Activated CD4-positive, alpha-beta T cell treated with anti-CD3 and anti-CD28 coated beads for 36 hours (primary cell): Measurements from ENCODE around the gene KARS1. TPM values are rescaled to one million over a fixed set of nuclear protein-coding genes. Genes with fewer than 3 reads are reported as not detected.

ENCODE experiments used
- ATAC-seq: fragments of 200-7000 bp; cut with Tn5 transposase; one replicate; pipeline ENCODE4 v1.10.0; 2021; ENCODE audit warnings: mild to moderate bottlenecking, moderate library complexity
- CTCF ChIA-PET: fragments of 350-600 bp; sonication (Branson Sonifier 250); formaldehyde crosslinking; loops from one replicate; lab custom pipeline; 2021; ENCODE audit warnings: antibody characterized with exemption; lab: Charles Lee
- POLR2A ChIA-PET: fragments of 350-600 bp; sonication (Branson Sonifier 250); formaldehyde crosslinking; loops from one replicate; lab custom pipeline; 2021; ENCODE audit warnings: antibody characterized with exemption, inconsistent platforms; lab: Charles Lee
- DNase-seq: peaks from one replicate; pipeline ENCODE4 v3.0.0-alpha.2; 2020
- H3K27ac Mint-ChIP-seq: one replicate; pipeline ENCODE4 v1.8.0; 2021; ENCODE audit warnings: mixed read lengths
- H3K27me3 Mint-ChIP-seq: one replicate; pipeline ENCODE4 v1.8.0; 2021; ENCODE audit warnings: mixed read lengths
- H3K36me3 Mint-ChIP-seq: one replicate; pipeline ENCODE4 v1.8.0; 2021; ENCODE audit warnings: low read depth, mixed read lengths
- H3K4me1 Mint-ChIP-seq: one replicate; pipeline ENCODE4 v1.8.0; 2021; ENCODE audit warnings: mixed read lengths
- H3K4me3 Mint-ChIP-seq: one replicate; pipeline ENCODE4 v1.8.0; 2021; ENCODE audit warnings: mild to moderate bottlenecking, moderate library complexity, mixed read lengths
- H3K9me3 Mint-ChIP-seq: one replicate; pipeline ENCODE4 v1.8.0; 2021; ENCODE audit warnings: low read depth, mixed read lengths
- intact Hi-C, 2 experiments: fragments of 100-400 bp; cut with DNase I in 1 of 2; cut with micrococcal nuclease in 1 of 2; formaldehyde crosslinking; loops; one replicate each; pipeline versions ENCODE4 v1.14.2 to v1.15.1; 2022 to 2024; cut with DNase I, micrococcal nuclease
- total RNA-seq, 2 experiments: library from RNA; stranded (reverse); gene quantifications; one replicate each; pipeline ENCODE4 v1.2.3, GENCODE V29; 2021

Gene KARS1
- total RNA-seq, 2 experiments from 2014 or later = 309 to 332 TPM

DNA sequence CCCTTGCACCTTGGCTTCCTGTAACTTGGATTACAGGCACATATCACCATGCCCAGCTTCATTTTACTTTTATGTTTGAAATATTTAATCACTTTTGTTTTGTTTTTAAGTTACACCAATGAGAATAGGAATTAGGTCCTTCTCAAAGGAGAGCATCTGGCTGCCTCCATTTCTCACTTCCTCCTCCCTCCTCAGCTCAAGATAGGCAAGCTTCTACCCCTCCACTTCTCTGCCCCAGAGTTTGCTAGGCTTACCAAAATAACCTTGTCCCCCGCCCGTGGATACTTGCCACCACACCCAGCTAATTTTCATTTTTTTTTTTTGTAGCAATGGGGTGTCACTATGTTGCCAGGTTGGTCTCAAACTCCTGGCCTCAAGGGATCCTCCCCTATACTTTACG lies 63.4 kb downstream of the KARS1 start:
- Mint-ChIP-seq H3K9me3 (no peaks in the 10 kb centered on the region), H3K36me3 (peaks cover 5% of the 10 kb centered on the region), H3K27ac (no peak overlapping the region), H3K27me3 (no peaks in the 10 kb centered on the region), H3K4me3 (no peak overlapping the region), H3K4me1 (peaks cover 7% of the 10 kb centered on the region)
- ChIA-PET POLR2A (interaction anchor here (0.7 kb wide), 1 partner anchor 128 kb away, joined by 4 read pairs; no protein-coding TSS in a partner anchor), CTCF (interaction anchor here (0.6 kb wide), 1 partner anchor 52 kb away, joined by 3 read pairs; no protein-coding TSS in a partner anchor)
- DNase-seq (no peak), ATAC-seq (no peak)
- intact Hi-C loops = no loop called here

DNA sequence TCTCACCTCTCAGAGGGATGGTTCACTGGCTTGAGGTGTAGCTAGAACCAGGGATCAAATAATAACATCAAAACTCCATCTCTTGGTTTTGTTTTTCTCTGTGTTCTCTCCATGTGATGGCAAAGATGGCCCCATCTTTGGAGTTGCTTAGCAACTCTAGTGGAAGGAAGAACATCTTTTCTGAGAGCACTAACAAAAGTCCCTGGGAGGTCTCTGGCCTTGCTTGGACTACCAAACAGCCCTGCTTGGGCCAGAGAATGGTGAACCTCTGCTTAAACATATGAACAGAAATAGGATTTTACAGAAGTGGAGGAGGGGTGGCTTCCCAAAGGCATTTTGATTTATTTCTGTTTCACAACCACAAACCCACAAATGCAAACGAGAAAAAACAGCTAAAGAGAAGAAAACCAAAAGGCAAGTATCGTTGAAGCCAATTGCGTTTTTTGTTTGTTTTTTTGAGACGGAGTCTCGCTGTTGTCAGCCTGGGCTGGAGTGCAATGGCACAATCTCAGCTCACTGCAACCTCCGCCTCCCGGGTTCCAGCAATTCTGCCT lies 68.1 kb downstream of the KARS1 start:
- Mint-ChIP-seq H3K36me3 (peaks cover 19% of the 10 kb centered on the region), H3K27me3 (no peaks in the 10 kb centered on the region), H3K4me1 (peaks cover 21% of the 10 kb centered on the region), H3K27ac (peak overlapping the region; percentile 49), H3K9me3 (no peaks in the 10 kb centered on the region), H3K4me3 (no peak overlapping the region)
- DNase-seq (no peak), ATAC-seq (no peak)
- intact Hi-C loops = no loop called here
- ChIA-PET POLR2A (interaction anchor here (0.6 kb wide), 1 partner anchor 10 kb away, joined by 3 read pairs; no protein-coding TSS in a partner anchor), CTCF (interaction anchor here (1.2 kb wide), 2 partner anchors 27 to 380 kb away, joined by 3 read pairs; no protein-coding TSS in a partner anchor)

DNA sequence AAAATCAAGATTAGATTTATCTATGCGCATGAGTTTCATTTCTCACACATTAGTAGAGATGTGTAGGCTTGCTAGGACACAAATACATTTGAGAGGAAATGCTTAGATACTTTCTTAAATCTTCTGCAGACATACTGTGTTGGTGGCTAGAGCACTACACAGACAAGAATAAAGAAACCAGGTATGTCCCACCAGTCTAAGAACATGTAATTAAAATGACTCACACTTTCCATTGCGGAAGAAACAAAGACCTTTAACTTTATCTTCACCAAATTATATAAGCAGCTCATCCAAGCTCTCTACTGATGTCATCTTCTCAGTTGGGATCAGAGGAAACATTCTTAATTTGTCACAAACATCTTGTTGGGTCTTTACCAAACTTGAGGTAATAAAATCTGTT lies 68.7 kb downstream of the KARS1 start:
- intact Hi-C loops = no loop called here
- Mint-ChIP-seq H3K36me3 (peaks cover 23% of the 10 kb centered on the region), H3K4me1 (peaks cover 21% of the 10 kb centered on the region), H3K27ac (peak overlapping the region; percentile 49), H3K9me3 (no peaks in the 10 kb centered on the region), H3K4me3 (no peak overlapping the region), H3K27me3 (no peaks in the 10 kb centered on the region)
- ChIA-PET POLR2A (interaction anchor here (0.6 kb wide), 1 partner anchor 11 kb away, joined by 3 read pairs; no protein-coding TSS in a partner anchor), CTCF (interaction anchor here (0.9 to 1.2 kb wide), 3 partner anchors 11 to 379 kb away, joined by 3 read pairs; no protein-coding TSS in a partner anchor)
- ATAC-seq (peak; percentile 57), DNase-seq (no peak)

GRCh38 chr16:75578212-75578611 lies 69.3 kb downstream of the KARS1 start:
- CTCF ChIA-PET = interaction anchor here (0.9 to 1.2 kb wide), 2 partner anchors 10 to 28 kb away, joined by 3 read pairs; no protein-coding TSS in a partner anchor
- peaks cover 28% of the 10 kb centered on the region for H3K36me3 Mint-ChIP-seq
- intact Hi-C loops = no loop called here
- no peak for DNase-seq
- H3K4me1 Mint-ChIP-seq = peaks cover 22% of the 10 kb centered on the region
- no peaks in the 10 kb centered on the region for H3K27me3 Mint-ChIP-seq
- POLR2A ChIA-PET = no interaction called here
- no peak overlapping the region for H3K4me3 Mint-ChIP-seq
- no peak for ATAC-seq
- H3K9me3 Mint-ChIP-seq = no peaks in the 10 kb centered on the region
- H3K27ac Mint-ChIP-seq = no peak overlapping the region

Other genes with a start within 250 kb of the KARS1 start
- 10 to 100 TPM; 44.0 to 48.2 TPM for gene CFDP1, start 214.2 kb downstream of the KARS1 start, total RNA-seq
- gene TMEM170A, start 183.0 kb downstream of the KARS1 start, total RNA-seq = 10 to 100 TPM; 22.0 to 30.5 TPM
- gene CHST6, start 152.2 kb downstream of the KARS1 start, total RNA-seq = not detected
- gene CHST5, start 111.6 kb downstream of the KARS1 start, total RNA-seq = under 1 TPM; 0.40 to 0.41 TPM
- 1 to 10 TPM; 3.6 to 4.1 TPM for gene TMEM231, start 91.4 kb downstream of the KARS1 start, total RNA-seq
- gene GABARAPL2, start 81.3 kb downstream of the KARS1 start, total RNA-seq = 10 to 100 TPM; 31.9 to 58.0 TPM
- 10 to 100 TPM; 48.3 to 55.7 TPM for gene ADAT1, start 24.4 kb downstream of the KARS1 start, total RNA-seq
- gene TERF2IP, start 108 bp upstream of the KARS1 start, total RNA-seq = 10 to 100 TPM; 70.6 to 72.6 TPM
- not detected for gene CPHXL2, start 29.3 kb upstream of the KARS1 start, total RNA-seq
- gene DUXB, start 53.8 kb upstream of the KARS1 start, total RNA-seq = not detected
- gene CPHXL, start 78.8 kb upstream of the KARS1 start, total RNA-seq = not detected